H1 (cell line): Measurements from ENCODE around the gene CS. TPM values are rescaled to one million over a fixed set of nuclear protein-coding genes. Genes with fewer than 3 reads are reported as not detected.

Experiments
- ASH2L ChIP-seq: fragments of 200-600, 300-600 bp; sonication (generic); IDR thresholded peaks from one replicate; pipeline ENCODE4 v1.7.1; 2017; ENCODE audit warnings: low read length
- BRCA1 ChIP-seq: IDR thresholded peaks from 2 replicates; pipeline ENCODE4 v1.6.1; 2012; ENCODE audit warnings: low read depth, low read length, improper control_type of control experiment
- CHD1 ChIP-seq: IDR thresholded peaks from 2 replicates; pipeline ENCODE4 v1.6.1; 2012; ENCODE audit warnings: low read depth, low read length, improper control_type of control experiment
- CHD2 ChIP-seq: IDR thresholded peaks from 2 replicates; pipeline ENCODE4 v1.6.1; 2012; ENCODE audit warnings: low read length, improper control_type of control experiment
- CREB1 ChIP-seq: IDR thresholded peaks from 2 replicates; pipeline ENCODE4 v1.6.1; 2012; ENCODE audit warnings: inconsistent platforms
- CTBP2 ChIP-seq: IDR thresholded peaks from 2 replicates; pipeline ENCODE4 v1.7.0; 2011; ENCODE audit warnings: borderline replicate concordance, mild to moderate bottlenecking, moderate library complexity, mixed read lengths, low read length; ENCODE audit not compliant: insufficient read depth, insufficient read length
- FOSL1 ChIP-seq: IDR thresholded peaks from 2 replicates; pipeline ENCODE4 v1.6.1; 2011; ENCODE audit warnings: mild to moderate bottlenecking, low read depth, low read length, moderate library complexity; ENCODE audit not compliant: insufficient read depth
- GABPA ChIP-seq: IDR thresholded peaks from 2 replicates; pipeline ENCODE4 v1.6.1; 2011; ENCODE audit warnings: mild to moderate bottlenecking, low read length, moderate library complexity, borderline replicate concordance; ENCODE audit not compliant: insufficient read depth
- HDAC6 ChIP-seq: IDR thresholded peaks from one replicate; pipeline ENCODE4 v1.7.1; 2012; ENCODE audit warnings: low read depth, mild to moderate bottlenecking, inconsistent platforms, low read length, moderate library complexity
- KDM4A ChIP-seq: IDR thresholded peaks from one replicate; pipeline ENCODE4 v1.7.1; 2012; ENCODE audit warnings: low read depth, mild to moderate bottlenecking, moderate library complexity, low read length, inconsistent platforms; ENCODE audit not compliant: severe bottlenecking
- NANOG ChIP-seq: IDR thresholded peaks from 2 replicates; pipeline ENCODE4 v1.6.1; 2011; ENCODE audit warnings: low read length, low read depth, mild to moderate bottlenecking, inconsistent platforms; ENCODE audit not compliant: insufficient read depth, poor library complexity, severe bottlenecking
- PHF8 ChIP-seq: fragments of 200-600 bp; sonication (generic); conservative IDR thresholded peaks from 2 replicates; pipeline ENCODE4 v1.7.1; 2012; ENCODE audit warnings: low read depth, mild to moderate bottlenecking, inconsistent platforms, low read length, moderate library complexity
- POLR2A ChIP-seq, 2 experiments: IDR thresholded peaks; 1 replicate in 1 of 2; 2 replicates in 1 of 2; pipeline ENCODE4 v1.6.1; 2011; ENCODE audit warnings: low read depth in 2 of 2, low read length in 2 of 2, mild to moderate bottlenecking in 2 of 2; ENCODE audit errors: control extremely low read depth in 1 of 2
- POLR2AphosphoS5 ChIP-seq: IDR thresholded peaks from 2 replicates; pipeline ENCODE4 v1.6.1; 2011; ENCODE audit warnings: low read depth, low read length
- RAD21 ChIP-seq, 2 experiments: IDR thresholded peaks in 1 of 2; conservative IDR thresholded peaks in 1 of 2; 2 replicates each; pipeline ENCODE4 v1.6.1; 2011; ENCODE audit warnings: low read depth in 2 of 2, low read length in 2 of 2, improper control_type of control experiment in 1 of 2, inconsistent platforms in 1 of 2, mild to moderate bottlenecking in 1 of 2, moderate library complexity in 1 of 2
- RXRA ChIP-seq: IDR thresholded peaks from 2 replicates; pipeline ENCODE4 v1.6.1; 2011; ENCODE audit warnings: low read depth, mild to moderate bottlenecking, low read length, moderate library complexity; ENCODE audit not compliant: insufficient read depth
- SAP30 ChIP-seq: fragments of 300-600 bp; sonication (generic); IDR thresholded peaks from 2 replicates; pipeline ENCODE4 v1.7.1; 2012; ENCODE audit warnings: low read length, moderate library complexity, mild to moderate bottlenecking, inconsistent platforms; ENCODE audit not compliant: insufficient read depth, insufficient replicate concordance
- SIN3A ChIP-seq, 2 experiments: IDR thresholded peaks in 1 of 2; conservative IDR thresholded peaks in 1 of 2; 2 replicates each; pipeline ENCODE4 v1.6.1; 2011 to 2012; ENCODE audit warnings: low read length in 2 of 2, improper control_type of control experiment in 1 of 2, low read depth in 1 of 2, mild to moderate bottlenecking in 1 of 2
- SIX5 ChIP-seq: IDR thresholded peaks from 2 replicates; pipeline ENCODE4 v1.6.1; 2011; ENCODE audit warnings: mild to moderate bottlenecking, low read depth, low read length
- SP2 ChIP-seq: IDR thresholded peaks from 2 replicates; pipeline ENCODE4 v1.6.1; 2012; ENCODE audit warnings: mild to moderate bottlenecking, low read length, inconsistent platforms
- SP4 ChIP-seq: IDR thresholded peaks from 2 replicates; pipeline ENCODE4 v1.6.1; 2012; ENCODE audit warnings: low read length, inconsistent platforms
- TAF1 ChIP-seq: IDR thresholded peaks from 2 replicates; pipeline ENCODE4 v1.6.1; 2011; ENCODE audit warnings: mild to moderate bottlenecking, low read depth, low read length
- TAF7 ChIP-seq: optimal IDR thresholded peaks from 2 replicates; pipeline ENCODE3; 2011; ENCODE audit warnings: low read depth, mild to moderate bottlenecking, inconsistent platforms, low read length, moderate library complexity, borderline replicate concordance
- TBP ChIP-seq: IDR thresholded peaks from 2 replicates; pipeline ENCODE4 v1.6.1; 2011; ENCODE audit warnings: low read depth, low read length, improper control_type of control experiment
- polyA plus RNA-seq, 7 experiments: library from polyadenylated mRNA; depleted of rRNA in 3 of 7; stranded (reverse) in 5 of 7; unstranded in 2 of 7; fragments of >200 nt in 5 of 7; fragments of 200-250 nt in 2 of 7; gene quantifications; 1 replicate in 5 of 7; 2 replicates in 1 of 7; 4 replicates in 1 of 7; pipeline versions ENCODE4 v1.2.1 to v1.2.3, GENCODE V29; 2011 to 2013; ENCODE audit warnings: missing spikeins in 2 of 7, mixed read lengths in 2 of 7
- total RNA-seq: library from RNA; stranded (reverse); fragmentation: NEBNext Ultra II Directional; extraction: Animal tissue kit (Norgen Biotek cat#: 25700); gene quantifications from 2 replicates; pipeline ENCODE4 v1.2.1, GENCODE V29; 2021

Gene CS
- total and polyA plus RNA-seq, 2 of the 8 experiments (the other 6 are each of a cell fraction or from before 2014, with no cell fraction given), result 96.6 to 238 TPM

DNA sequence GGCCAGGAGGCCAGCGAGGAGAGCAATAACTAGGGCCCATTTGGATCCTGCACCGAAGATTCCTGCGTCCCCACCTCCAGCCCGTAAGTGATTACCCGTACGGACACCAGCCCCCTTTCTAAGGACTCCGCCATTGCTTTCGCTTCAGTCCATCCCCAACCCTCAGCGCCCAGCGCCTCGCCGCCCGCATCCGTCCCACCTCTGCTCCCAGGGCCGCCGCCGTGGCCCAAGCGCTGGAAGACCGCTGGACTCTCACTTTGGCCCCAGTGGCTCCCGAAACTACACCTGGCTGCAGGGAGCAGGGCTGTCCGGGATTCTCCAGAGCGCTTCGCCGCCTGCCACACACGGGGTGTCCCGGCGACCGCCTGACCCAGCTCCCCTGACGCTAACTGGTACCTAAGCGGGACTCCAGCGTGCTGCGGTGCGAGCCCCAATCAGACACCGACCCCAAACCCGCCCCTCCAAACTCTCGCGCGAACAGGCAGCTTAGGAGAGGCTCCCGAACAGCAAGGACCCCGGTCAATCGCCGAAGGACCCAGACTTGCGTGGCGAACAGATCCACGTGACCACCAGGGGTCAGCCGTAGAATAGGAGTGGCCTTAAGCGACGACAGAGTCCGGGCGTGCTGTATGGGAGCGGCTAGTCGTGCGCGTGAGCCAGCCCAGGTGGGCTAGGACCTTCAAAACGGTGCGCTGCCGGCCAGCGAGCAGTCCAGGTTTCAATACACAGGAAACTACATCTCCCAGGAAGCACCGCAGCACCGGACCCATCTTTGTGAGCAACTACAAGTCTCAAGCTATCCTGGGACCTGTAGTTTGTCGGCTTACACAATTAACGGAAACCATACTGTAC, 15.7 kb upstream of the CS start, which contains the start of gene CNPY2 (continued):
- peak; percentile 89; the same call in 1 of the 2 replicates for TF ChIP-seq POLR2AphosphoS5
- peak; percentile 63 for TF ChIP-seq ASH2L
- no peak for TF ChIP-seq CHD1
- no peak for TF ChIP-seq CTBP2
- peak; percentile 75 to 84; a peak in 3 of 4 replicates for TF ChIP-seq SIN3A (conservative IDR thresholded peaks at IDR 0.05 in 1 of 2, IDR thresholded peaks at IDR 0.05 in 1 of 2; ENCODE audit: low read depth in 1 of 2, low read length in 2 of 2)
- no peak for TF ChIP-seq FOSL1
- peak; percentile 97 for TF ChIP-seq PHF8
- TF ChIP-seq TAF7, result peak; percentile 98
- TF ChIP-seq SP2, result no peak
- peak; percentile 37 to 44; a peak in 3 of 4 replicates for TF ChIP-seq RAD21 (IDR thresholded peaks at IDR 0.05 in 1 of 2, conservative IDR thresholded peaks at IDR 0.05 in 1 of 2; ENCODE audit: low read depth in 2 of 2, low read length in 2 of 2)
- TF ChIP-seq GABPA, result peak; percentile 70; the same call in 1 of the 2 replicates
- peak; percentile 96 for TF ChIP-seq SP4
- TF ChIP-seq RXRA, result no peak
- peak; percentile 98 for TF ChIP-seq TAF1
- peak; percentile 92 for TF ChIP-seq TBP
- TF ChIP-seq HDAC6, result no peak
- peak; percentile 31 for TF ChIP-seq NANOG
- peak; percentile 83 for TF ChIP-seq BRCA1
- TF ChIP-seq SAP30, result peak; percentile 13
- peak; percentile 97 for TF ChIP-seq CHD2
- TF ChIP-seq POLR2A (IDR thresholded peaks at IDR 0.05; ENCODE audit: control extremely low read depth in 1 of 2, low read depth in 2 of 2, low read length in 2 of 2), result peak; percentile 84 to 97
- peak; percentile 72; the same call in 1 of the 2 replicates for TF ChIP-seq CREB1
- TF ChIP-seq KDM4A, result peak; percentile 80
- peak; percentile 99 for TF ChIP-seq SIX5
